Femur (tissue), 1 donor: ENCODE results near the gene TCERG1L.
"Not testable (repeated sequence)": the region's sequence is repeated elsewhere in the genome, so short reads cannot be mapped to it uniquely, and the experiment has no call there.

ENCODE experiments used
- DNase-seq: peaks from one replicate; pipeline ENCODE4 v3.0.0-alpha.2; 2017

TCERG1L gene

GRCh38 chr10:131246775-131247174, 64.7 kb downstream of the TCERG1L start:
- DNase-seq, result no peak

GRCh38 chr10:131246089-131246488, 65.4 kb downstream of the TCERG1L start:
- no peak for DNase-seq

- DNase-seq, result no peak
These were observed 66.0 kb downstream of the TCERG1L start for GRCh38 chr10:131245475-131246059.

DNA sequence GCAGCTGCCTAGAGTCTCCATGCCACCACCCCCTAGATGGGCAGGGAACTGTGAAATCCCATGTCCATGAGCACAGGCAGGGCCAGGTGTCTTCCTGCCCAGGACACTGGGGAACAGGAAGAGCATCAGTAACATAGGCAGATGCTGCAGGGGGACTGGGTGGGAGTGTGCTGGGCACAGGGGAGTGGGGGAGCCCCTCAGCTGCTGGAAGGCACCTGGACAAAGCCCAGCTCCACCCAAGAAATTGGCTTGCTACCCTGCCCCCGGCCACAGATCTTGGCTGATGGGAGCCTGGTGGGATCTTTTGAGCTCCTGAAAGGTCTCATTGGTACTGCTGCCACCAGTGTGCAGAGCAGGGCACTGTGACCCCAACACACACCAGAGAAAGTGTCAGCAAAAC, 66.7 kb downstream of the TCERG1L start:
- DNase-seq, result no peak

GRCh38 chr10:131243076-131243475, 68.4 kb downstream of the TCERG1L start:
- DNase-seq, result no peak

GRCh38 chr10:131242007-131242406, 69.5 kb downstream of the TCERG1L start:
- no peak for DNase-seq

DNA sequence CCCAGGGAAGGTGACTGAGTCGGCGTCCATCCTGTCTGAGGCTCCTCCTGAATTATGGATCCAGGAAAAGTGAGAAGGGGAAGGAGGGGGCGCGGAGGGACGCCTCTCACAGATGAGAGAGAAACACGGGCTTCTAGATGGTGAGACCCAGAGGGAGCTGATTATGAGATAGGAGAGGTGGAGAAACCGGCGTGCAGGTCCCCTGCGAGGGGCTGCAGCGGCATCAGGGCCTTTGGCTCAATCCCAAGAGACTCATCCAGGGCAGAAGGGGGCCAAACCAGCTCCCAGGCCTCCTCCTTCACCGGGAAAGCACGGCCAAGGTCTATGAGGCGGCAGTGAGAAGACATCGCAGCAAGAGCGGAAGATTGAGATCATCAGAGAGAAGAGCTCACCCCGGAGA, 70.8 kb downstream of the TCERG1L start:
- no peak for DNase-seq

DNA sequence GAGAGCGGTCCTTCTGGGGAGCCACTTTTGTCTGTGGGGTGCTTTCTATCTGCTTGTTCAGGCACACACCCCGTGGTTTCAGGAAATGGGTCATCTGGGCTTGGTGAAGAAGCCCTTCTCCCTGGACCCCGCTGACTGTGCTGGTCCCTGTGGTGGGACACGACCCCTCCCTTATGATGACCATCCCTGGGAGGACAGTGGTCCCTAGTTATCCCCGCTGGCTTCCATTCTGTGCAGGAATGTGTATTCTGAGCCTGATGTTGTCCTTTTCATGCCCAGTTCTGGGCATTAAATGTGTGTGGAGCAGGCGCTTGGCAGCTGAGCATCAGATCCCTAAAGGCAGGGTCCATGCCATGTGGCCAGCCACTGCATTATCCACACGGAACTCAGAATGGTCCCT, 71.6 kb downstream of the TCERG1L start:
- DNase-seq, result no peak

- no peak for DNase-seq
These were observed 72.1 kb downstream of the TCERG1L start for GRCh38 chr10:131239450-131239849.

DNA sequence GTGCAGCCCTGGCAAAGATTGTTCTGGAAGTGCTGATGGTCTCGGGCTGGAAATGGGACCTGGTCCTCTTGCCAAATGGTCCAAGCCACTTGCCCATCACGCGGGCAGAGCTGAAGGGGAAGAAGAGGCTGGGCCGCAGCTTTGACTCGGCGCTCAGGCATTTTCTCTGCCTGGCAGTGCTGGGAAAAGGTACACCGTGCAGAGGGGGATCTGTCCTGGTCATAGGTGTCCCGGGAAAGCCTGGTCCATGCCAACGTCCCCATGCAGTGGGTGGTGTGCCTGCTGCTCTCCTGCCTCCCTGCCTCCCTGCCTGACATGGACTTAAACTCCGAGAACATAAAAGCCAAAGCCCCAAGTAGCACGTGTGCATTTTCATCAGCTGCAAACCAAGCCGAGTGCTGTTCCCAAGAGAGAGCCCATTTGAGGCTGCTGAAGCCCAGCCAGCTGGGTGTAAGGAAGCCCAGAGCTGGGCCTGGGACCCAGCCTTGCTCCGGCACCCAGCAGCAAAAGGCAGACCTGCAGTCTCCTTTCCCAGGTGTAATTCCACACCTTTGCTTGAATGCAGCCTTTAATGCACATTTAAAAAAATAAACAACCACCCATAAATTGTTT, 72.7 kb downstream of the TCERG1L start:
- no peak for DNase-seq

DNA sequence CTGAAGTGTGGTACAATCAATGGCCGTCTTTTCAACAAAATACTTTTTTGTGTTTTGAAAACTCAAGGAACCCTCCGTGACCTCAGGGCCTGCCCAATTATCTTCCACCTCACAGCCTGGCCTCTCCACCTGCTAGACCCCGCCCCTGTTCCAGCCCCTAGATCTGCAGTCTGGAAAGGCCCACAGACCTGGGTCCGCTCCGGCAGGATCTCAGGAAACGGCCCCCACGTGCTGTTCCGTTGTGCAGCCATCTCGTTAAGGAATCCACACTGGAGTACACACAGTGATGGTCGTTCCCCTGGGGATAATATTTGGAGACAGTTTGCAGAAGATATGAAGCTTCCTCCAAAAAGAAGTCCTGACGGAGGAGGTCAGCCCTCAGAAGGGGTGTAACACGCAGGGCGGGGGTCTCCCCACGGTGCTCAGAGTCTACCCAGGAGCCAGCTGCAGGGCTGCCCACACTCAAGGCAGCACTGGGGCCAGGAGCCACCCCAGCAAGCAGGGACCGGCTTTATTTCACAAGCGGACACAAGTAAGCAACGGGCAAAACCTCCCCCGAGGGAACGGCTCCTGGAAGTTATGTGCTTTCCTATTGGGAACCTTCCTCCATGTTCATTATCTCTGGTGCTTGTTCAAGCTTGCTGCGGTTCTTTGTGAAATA, 73.4 kb downstream of the TCERG1L start:
- DNase-seq, result no peak

DNA sequence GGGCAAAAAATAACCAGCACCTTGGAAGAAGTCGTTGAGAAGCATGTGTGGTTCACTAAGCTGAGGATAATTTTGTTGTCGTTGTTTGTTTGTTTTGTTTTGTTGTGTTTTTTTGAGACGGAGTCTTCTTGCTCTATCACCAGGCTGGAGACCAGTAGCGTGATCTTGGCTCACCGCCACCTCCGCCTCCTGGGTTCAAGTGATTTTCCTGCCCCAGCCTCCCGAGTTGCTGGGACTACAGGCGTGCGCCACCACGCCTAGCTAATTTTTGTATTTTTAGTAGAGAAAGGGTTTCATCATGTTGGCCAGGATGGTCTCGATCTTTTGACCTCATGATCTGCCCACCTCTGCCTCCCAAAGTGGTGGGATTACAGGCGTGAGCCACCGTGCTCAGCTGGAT, 76.9 kb downstream of the TCERG1L start:
- DNase-seq, result not testable (repeated sequence)

GRCh38 chr10:131233611-131234258, 77.8 kb downstream of the TCERG1L start:
- DNase-seq, result no peak

DNA sequence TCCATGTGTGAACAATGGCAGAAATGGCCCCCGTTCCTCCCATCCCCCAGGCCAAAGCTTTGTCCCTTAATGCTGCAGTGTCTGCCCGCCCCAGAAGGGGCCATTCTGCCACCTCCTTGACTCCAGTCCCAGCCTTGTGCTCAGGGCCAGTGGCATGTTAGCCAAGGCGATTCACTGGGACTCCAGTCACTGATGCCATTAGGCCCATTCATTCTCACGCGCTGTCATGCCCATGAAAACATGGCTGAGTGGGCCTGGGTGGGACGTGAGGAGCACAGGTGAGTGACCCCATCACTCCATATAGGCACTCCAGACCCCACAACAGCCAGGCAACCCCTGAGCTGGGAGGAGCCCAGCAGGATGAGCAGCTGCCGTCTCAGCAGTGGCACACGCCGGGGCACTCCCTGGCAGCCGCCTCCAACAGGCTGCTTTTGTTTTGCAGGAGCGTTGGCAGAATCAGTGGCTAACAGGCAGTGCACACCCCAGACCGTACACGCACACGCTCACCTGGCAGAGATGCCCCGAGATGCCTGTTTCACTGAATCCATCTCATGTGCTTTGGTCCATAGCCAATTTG, 79.5 kb downstream of the TCERG1L start:
- DNase-seq, result no peak

GRCh38 chr10:131231323-131231964, 80.1 kb downstream of the TCERG1L start:
- DNase-seq, result no peak

DNA sequence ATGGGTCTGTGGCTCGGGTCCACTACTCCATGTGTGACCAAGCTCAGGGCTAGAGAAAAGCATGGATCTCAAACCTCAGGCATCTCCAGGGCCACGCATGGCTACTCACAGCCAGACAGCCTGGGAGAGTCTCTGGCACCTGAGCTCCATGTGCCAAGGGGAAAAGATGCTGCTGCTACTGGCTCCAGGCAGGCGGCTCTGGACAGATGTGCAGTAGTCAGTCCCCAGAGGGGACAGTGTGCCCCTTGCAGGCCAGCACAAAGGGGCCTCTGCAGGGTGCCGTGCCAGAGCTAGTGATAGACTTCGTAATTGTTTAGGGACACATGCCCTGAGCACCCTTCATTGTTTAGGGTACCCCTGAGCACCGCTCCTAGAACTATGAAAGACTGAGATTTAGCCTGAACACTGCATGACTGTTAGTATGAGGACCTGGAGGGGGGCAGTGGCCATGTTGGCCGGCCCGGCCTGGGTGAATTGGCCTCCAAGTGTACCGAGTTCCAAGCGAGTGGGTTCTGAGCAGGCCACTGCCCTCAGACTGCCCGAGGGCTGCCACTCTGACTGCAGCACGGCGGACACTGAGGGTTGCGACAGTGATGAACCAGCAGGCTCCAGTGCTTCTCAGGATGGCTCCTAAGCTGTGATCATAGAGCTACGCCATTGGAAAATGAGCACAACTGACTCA, 80.7 kb downstream of the TCERG1L start:
- DNase-seq, result no peak

- DNase-seq, result no peak
These were observed 81.4 kb downstream of the TCERG1L start for GRCh38 chr10:131230166-131230565.

- no peak for DNase-seq
These were observed 84.3 kb downstream of the TCERG1L start for GRCh38 chr10:131227163-131227740.

GRCh38 chr10:131226446-131227162, 84.9 kb downstream of the TCERG1L start:
- DNase-seq, result no peak

- DNase-seq, result no peak
These were observed 87.4 kb downstream of the TCERG1L start for GRCh38 chr10:131224106-131224505.

DNA sequence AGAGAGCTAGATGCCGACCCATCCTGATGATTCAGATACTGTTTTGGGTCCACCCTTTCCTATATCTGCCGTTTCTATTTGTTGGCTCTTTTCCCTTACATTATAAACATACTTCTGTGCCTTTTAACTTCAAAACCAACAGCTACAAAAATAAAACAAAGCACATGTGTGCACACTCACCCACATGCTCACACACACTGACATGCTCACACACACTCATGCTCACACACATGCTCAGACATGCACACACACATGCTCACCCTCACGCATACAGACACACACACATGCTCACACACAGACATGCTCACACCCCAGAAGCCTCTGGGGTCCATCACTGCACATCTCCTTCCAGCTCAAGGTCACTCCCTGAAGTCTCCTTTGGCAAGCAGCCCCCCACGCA, 88.1 kb downstream of the TCERG1L start:
- no peak for DNase-seq
